ENCODE results near the gene GTF2H1.

GRCh38 chr11:18308242-18308641, 14.1 kb upstream of the GTF2H1 start:
- TF ChIP-seq CTCF (IDR thresholded peaks at IDR 0.05) (no peak), POLR2A (IDR thresholded peaks at IDR 0.05) (no peak)
